Mesothelial cell of epicardium (in vitro differentiated cells): Measurements from ENCODE around the gene TMEM204. TPM values are rescaled to one million over a fixed set of nuclear protein-coding genes. Genes with fewer than 3 reads are reported as not detected.

ENCODE experiments used
- DNase-seq, 2 experiments: peaks; one replicate each; pipeline ENCODE4 v3.0.0; 2021; ENCODE audit warnings: low spot score in 2 of 2; ENCODE audit not compliant: unreplicated experiment in 2 of 2
- H3K27ac Mint-ChIP-seq: 2 replicates; pipeline ENCODE4 v1.8.0; 2021; ENCODE audit warnings: mixed read lengths
- H3K27me3 Mint-ChIP-seq: 2 replicates; pipeline ENCODE4 v1.8.0; 2021; ENCODE audit warnings: low read depth, mixed read lengths
- H3K36me3 Mint-ChIP-seq: 2 replicates; pipeline ENCODE4 v1.8.0; 2021; ENCODE audit warnings: mixed read lengths
- H3K4me1 Mint-ChIP-seq: 2 replicates; pipeline ENCODE4 v1.8.0; 2021; ENCODE audit warnings: mixed read lengths
- H3K4me3 Mint-ChIP-seq: 2 replicates; pipeline ENCODE4 v1.8.0; 2021; ENCODE audit warnings: mild to moderate bottlenecking, moderate library complexity, mixed read lengths
- H3K9me3 Mint-ChIP-seq: 2 replicates; pipeline ENCODE4 v1.8.0; 2021; ENCODE audit warnings: mixed read lengths
- total RNA-seq: library from RNA; stranded (reverse); gene quantifications from 3 replicates; pipeline ENCODE4 v1.2.1, GENCODE V29; 2021
- TF ChIP-seq, protein P1 (sequence below): fragments of 200-600 bp; sonication (generic); IDR thresholded peaks from one replicate; pipeline ENCODE4 v1.5.0; 2021; ENCODE audit warnings: antibody characterized with exemption; ENCODE audit not compliant: unreplicated experiment

The TMEM204 gene
- total RNA-seq, 1 donor from 2014 or later: 7.7 TPM

DNA sequence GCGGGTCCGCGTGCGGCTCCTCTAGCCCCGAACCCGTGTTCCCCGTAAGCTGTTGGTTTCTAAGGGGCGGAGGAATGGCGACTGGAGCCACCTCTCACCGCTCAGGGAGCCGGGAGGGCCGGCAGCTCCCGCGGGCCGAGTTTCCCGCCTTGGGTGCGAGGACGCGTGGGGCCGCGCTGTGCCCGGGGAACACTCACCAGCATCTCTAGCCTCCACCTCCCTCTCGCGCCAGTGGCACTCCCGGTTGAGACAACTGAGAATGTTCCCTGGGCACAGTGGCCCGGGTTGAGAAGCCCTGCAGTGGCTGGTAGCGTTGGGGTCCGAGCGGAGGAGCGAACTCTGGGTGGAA lies 39.7 kb upstream of the TMEM204 start:
- TF ChIP-seq, protein P1, sequence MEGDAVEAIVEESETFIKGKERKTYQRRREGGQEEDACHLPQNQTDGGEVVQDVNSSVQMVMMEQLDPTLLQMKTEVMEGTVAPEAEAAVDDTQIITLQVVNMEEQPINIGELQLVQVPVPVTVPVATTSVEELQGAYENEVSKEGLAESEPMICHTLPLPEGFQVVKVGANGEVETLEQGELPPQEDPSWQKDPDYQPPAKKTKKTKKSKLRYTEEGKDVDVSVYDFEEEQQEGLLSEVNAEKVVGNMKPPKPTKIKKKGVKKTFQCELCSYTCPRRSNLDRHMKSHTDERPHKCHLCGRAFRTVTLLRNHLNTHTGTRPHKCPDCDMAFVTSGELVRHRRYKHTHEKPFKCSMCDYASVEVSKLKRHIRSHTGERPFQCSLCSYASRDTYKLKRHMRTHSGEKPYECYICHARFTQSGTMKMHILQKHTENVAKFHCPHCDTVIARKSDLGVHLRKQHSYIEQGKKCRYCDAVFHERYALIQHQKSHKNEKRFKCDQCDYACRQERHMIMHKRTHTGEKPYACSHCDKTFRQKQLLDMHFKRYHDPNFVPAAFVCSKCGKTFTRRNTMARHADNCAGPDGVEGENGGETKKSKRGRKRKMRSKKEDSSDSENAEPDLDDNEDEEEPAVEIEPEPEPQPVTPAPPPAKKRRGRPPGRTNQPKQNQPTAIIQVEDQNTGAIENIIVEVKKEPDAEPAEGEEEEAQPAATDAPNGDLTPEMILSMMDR: no peak
- Mint-ChIP-seq H3K27ac (peak overlapping the region; percentile 76), H3K36me3 (peaks cover 2% of the 10 kb centered on the region), H3K9me3 (no peaks in the 10 kb centered on the region), H3K4me1 (peaks cover 13% of the 10 kb centered on the region), H3K4me3 (peak overlapping the region; percentile 85), H3K27me3 (no peaks in the 10 kb centered on the region)
- DNase-seq: no peak

DNA sequence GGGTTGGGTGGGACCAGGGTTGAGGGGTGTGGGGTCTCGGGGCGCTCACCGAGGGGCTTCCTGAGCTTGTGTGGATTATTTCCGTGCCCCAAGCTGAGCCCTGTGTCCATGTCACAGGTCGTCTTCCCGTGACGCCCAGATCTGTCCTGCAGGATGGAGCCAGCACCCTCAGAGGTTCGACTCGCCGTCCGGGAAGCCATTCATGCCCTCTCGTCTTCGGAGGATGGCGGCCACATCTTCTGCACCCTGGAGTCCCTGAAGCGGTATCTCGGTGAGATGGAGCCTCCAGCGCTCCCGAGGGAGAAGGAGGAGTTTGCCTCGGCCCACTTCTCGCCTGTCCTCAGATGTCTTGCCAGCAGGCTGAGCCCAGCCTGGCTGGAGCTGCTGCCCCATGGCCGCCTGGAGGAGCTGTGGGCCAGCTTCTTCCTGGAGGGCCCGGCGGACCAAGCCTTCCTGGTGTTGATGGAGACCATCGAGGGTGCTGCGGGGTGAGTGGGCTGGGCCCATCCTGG lies 39.3 kb upstream of the TMEM204 start:
- peaks cover 2% of the 10 kb centered on the region for H3K36me3 Mint-ChIP-seq
- H3K4me3 Mint-ChIP-seq: peak overlapping the region; percentile 85
- TF ChIP-seq, protein P1: peak; percentile 11
- DNase-seq: peak in 1 of 2 experiments; percentile 52
- no peaks in the 10 kb centered on the region for H3K27me3 Mint-ChIP-seq
- H3K9me3 Mint-ChIP-seq: no peaks in the 10 kb centered on the region
- peak overlapping the region; percentile 43 for H3K27ac Mint-ChIP-seq
- peaks cover 13% of the 10 kb centered on the region for H3K4me1 Mint-ChIP-seq

DNA sequence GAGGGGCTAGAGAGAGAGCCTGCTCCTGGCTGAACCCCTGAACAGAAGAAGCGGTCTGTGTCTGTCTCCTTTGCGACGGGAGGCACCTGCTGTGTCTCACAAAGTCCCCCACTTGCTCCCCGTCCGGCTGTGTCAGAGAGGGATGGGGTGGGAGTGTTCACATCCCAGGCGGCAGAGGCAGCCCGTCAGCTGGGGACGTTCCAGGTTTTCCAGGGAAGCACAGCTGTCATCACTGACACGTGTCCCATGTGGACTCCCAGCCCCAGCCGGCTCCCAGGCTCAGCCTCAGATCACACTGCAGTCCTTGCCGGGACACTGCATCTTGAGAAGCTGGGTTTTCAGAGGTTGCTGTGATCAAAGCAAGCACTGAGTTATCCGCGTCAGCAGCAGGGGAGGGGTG lies 38.8 kb upstream of the TMEM204 start:
- TF ChIP-seq, protein P1: no peak
- no peak for DNase-seq
- Mint-ChIP-seq H3K4me1 (peaks cover 13% of the 10 kb centered on the region), H3K27me3 (no peaks in the 10 kb centered on the region), H3K4me3 (peak overlapping the region; percentile 85), H3K9me3 (no peaks in the 10 kb centered on the region), H3K27ac (no peak overlapping the region), H3K36me3 (peaks cover 2% of the 10 kb centered on the region)

DNA sequence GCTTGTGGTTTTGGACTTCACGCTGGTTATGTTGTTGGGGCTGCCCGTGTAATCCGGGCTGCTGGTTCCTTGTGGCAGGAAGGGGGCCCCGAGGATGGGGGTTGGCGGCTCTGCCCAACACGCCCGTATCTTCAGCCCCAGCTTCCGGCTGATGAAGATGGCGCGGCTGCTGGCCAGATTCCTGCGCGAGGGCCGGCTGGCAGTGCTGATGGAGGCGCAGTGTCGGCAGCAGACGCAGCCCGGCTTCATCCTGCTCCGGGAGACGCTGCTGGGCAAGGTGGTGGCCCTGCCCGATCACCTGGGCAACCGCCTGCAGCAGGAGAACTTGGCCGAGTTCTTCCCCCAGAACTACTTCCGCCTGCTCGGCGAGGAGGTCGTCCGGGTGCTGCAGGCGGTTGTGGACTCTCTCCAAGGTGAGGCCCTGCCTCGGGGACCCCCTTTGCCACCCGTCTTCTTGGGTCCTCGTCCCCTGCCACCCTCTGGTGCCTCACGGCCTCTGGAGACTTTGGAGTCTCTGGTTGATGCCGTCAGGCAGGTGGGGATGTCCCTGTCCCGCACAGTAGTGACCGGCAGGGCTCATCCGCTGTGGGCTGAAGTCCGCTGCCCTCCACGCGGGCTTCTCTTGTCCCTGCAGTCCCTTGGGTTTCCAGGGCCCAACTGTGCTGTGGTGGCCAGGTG lies 38.1 kb upstream of the TMEM204 start:
- peaks cover 13% of the 10 kb centered on the region for H3K4me1 Mint-ChIP-seq
- TF ChIP-seq, protein P1: no peak
- H3K4me3 Mint-ChIP-seq: peak overlapping the region; percentile 46
- peaks cover 2% of the 10 kb centered on the region for H3K36me3 Mint-ChIP-seq
- DNase-seq: no peak
- H3K27ac Mint-ChIP-seq: no peak overlapping the region
- H3K9me3 Mint-ChIP-seq: no peaks in the 10 kb centered on the region
- H3K27me3 Mint-ChIP-seq: no peaks in the 10 kb centered on the region

DNA sequence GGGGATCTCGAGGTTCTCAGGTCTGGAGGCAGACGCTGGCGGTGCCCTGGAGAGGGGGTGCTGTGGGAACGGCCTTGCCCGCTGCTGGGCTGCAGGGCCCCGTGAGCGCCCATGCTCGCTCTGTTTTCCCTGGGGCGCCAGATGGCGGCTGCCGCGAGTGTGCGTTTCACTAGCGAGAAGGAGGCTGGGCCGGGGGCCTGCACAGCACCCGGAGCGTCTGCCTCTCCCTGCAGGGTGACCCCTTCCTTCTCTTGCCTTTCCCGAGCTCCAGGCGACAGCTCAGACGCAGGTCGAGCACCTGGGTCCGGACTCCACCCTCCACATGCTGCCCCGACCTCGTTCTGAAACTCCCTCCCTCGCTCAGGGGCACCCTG lies 37.6 kb upstream of the TMEM204 start:
- H3K27ac Mint-ChIP-seq: no peak overlapping the region
- peaks cover 13% of the 10 kb centered on the region for H3K4me1 Mint-ChIP-seq
- H3K36me3 Mint-ChIP-seq: peaks cover 2% of the 10 kb centered on the region
- no peaks in the 10 kb centered on the region for H3K9me3 Mint-ChIP-seq
- peak overlapping the region; percentile 26 for H3K4me3 Mint-ChIP-seq
- no peaks in the 10 kb centered on the region for H3K27me3 Mint-ChIP-seq
- TF ChIP-seq, protein P1: no peak
- no peak for DNase-seq
